ENCODE results near the gene FBLN1.

FBLN1 gene

DNA sequence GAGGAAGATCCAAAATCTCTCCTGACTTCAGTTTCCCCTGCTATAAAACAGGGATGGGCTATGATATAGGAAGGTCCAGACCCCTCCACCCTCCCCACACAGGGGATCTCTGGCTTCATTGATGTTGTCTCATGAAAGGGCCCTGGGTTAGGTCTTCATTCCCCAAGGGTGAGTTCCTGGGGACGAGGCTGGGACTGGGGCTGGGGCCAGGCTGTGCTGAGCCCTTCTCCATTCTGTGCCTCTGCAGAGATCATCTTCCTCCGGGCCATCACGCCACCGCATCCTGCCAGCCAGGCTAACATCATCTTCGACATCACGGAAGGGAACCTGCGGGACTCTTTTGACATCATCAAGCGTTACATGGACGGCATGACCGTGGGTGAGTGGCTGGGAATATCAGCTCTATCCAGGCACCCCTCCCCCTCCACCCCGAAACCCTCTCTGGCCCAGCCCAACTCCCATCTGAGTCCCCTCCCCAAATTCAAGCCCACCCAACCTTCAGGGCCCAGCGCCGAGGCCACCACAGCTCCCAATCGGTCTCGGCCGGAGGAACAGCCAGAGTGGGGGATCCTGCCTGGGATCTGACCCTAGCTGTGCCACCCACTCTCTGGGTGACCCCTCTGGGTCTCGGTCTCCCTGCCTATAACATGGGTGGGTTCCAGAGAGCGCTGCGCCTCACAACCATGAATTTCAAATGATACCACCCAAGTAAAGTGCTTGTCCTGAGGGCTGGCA, 74.2 kb downstream of the FBLN1 start:
- TF ChIP-seq, protein P1, sequence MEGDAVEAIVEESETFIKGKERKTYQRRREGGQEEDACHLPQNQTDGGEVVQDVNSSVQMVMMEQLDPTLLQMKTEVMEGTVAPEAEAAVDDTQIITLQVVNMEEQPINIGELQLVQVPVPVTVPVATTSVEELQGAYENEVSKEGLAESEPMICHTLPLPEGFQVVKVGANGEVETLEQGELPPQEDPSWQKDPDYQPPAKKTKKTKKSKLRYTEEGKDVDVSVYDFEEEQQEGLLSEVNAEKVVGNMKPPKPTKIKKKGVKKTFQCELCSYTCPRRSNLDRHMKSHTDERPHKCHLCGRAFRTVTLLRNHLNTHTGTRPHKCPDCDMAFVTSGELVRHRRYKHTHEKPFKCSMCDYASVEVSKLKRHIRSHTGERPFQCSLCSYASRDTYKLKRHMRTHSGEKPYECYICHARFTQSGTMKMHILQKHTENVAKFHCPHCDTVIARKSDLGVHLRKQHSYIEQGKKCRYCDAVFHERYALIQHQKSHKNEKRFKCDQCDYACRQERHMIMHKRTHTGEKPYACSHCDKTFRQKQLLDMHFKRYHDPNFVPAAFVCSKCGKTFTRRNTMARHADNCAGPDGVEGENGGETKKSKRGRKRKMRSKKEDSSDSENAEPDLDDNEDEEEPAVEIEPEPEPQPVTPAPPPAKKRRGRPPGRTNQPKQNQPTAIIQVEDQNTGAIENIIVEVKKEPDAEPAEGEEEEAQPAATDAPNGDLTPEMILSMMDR (IDR thresholded peaks at IDR 0.05; ENCODE audit: borderline replicate concordance, insufficient read depth, low read depth, low read length) = no peak
- no peak overlapping the region for H3K4me3 ChIP-seq (ENCODE audit: low read depth, low read length)

GRCh38 chr22:45577746-45578523, 75.3 kb downstream of the FBLN1 start:
- TF ChIP-seq, protein P1 (IDR thresholded peaks at IDR 0.05; ENCODE audit: borderline replicate concordance, insufficient read depth, low read depth, low read length) = peak; percentile 96
- no peak overlapping the region for H3K4me3 ChIP-seq (ENCODE audit: low read depth, low read length)

- TF ChIP-seq, protein P1 (IDR thresholded peaks at IDR 0.05; ENCODE audit: borderline replicate concordance, insufficient read depth, low read depth, low read length) = no peak
- no peak overlapping the region for H3K4me3 ChIP-seq (ENCODE audit: low read depth, low read length)
These were observed 76.0 kb downstream of the FBLN1 start for GRCh38 chr22:45578524-45579147.

DNA sequence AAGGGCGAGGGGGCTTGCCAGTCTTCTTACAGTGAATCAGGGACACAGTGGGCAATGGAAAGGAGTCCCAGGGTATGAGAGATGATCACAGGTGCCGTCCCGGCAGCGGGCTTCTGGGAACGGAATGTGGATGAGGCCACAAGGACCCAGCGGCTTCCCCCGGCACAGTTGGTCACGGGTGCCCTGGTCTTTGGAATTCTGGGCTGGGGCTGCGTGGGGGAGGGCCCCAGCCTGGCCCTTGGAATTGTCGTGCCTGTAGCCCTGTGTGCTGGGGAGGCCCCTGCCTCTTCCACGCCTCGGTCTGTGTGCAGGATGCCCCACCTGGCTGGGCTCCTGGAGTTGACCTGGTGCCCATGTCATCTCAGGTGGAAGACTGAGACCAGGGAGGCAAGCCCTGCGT, 76.6 kb downstream of the FBLN1 start:
- no peak overlapping the region for H3K4me3 ChIP-seq (ENCODE audit: low read depth, low read length)
- TF ChIP-seq, protein P1 (IDR thresholded peaks at IDR 0.05; ENCODE audit: borderline replicate concordance, insufficient read depth, low read depth, low read length) = no peak

DNA sequence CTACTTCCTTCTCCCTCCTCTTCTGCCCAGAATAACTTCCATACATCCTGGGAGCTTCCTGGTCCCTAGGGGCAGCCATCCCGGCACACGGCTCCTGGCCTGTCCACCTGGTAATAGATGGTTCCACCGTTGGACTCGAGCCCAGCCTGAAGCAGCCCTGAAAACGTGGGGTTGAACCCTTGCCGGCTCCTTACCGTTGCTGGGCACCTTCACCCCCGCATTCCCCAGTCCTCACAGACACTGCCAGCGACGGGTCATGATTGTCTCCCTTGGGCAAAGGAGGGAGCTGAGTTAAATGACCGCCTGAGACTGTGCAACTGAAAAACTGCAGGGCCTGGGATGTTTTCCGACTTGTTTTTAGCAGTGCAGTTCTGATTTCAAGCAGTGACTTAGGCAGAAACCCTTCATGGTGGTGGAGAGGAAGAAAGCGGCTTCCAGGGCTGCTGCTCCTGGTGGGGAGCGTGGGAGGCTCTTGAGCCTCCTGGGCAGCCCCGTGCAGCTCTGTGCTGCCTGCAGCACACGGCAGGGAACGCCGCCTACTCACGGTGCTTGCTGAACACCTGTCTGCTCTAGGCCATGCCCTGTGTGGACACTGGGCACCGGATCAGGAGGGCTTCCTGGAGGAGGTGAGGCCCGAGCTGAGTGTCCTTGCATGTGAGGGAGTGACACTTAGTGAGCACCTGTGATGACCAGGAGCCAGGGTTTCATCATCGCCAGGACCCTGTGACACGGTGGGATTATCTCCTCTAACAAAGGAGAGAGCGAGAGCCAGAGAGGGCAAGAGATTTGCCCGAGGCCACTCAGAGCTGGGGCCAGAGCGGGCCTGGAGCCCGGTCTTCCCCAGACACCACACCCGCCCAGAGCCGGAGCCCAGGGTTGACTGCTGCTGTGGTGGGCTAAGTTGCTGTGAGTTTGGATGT, 77.4 kb downstream of the FBLN1 start:
- TF ChIP-seq, protein P1 (IDR thresholded peaks at IDR 0.05; ENCODE audit: borderline replicate concordance, insufficient read depth, low read depth, low read length) = no peak

GRCh38 chr22:45580726-45581381, 78.2 kb downstream of the FBLN1 start:
- H3K4me3 ChIP-seq (ENCODE audit: low read depth, low read length) = no peak overlapping the region
- TF ChIP-seq, protein P1 (IDR thresholded peaks at IDR 0.05; ENCODE audit: borderline replicate concordance, insufficient read depth, low read depth, low read length) = no peak

More for the DNA sequence above, 77.4 kb downstream of the FBLN1 start:
- H3K4me3 ChIP-seq (ENCODE audit: low read depth, low read length) = no peak overlapping the region

Measured in GM12875 (cell line).